AML-193 (cell line): ENCODE data around the gene IRX6.

ENCODE experiments used
- DNase-seq, 2 experiments: peaks; one replicate each; lab custom pipeline; 2025; lab: John Stamatoyannopoulos, UW

IRX6 gene

GRCh38 chr16:55323637-55324271, at the start of gene IRX6:
Gene IRX6 (plus strand): TSS chr16:55324203. CDS start chr16:55325092, 889 bp downstream.
- DNase-seq, result no peak

DNA sequence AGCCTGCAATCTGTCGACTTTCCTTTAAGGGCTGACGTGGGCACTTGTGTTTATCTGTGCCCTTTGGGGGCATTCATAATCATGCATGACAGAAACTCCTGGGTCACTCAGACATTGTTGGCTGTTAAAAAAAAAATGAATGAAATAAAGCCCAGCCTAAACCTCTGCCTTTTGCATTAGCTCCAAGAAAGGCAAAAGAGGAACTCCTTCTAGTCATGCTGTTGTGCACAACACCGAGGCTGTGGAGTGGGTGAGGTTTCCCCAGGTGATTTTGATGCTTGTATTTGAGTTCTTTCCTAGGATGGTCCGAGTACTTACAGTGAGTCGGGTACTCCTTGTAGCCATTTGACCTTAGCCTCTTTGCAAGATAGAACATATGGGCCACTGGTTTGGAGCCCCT, 49.6 kb upstream of the IRX6 start:
- no peak for DNase-seq

- DNase-seq, result no peak
These were observed 48.8 kb upstream of the IRX6 start for GRCh38 chr16:55275167-55275566.

GRCh38 chr16:55275869-55276268, 48.1 kb upstream of the IRX6 start:
- DNase-seq, result no peak

DNA sequence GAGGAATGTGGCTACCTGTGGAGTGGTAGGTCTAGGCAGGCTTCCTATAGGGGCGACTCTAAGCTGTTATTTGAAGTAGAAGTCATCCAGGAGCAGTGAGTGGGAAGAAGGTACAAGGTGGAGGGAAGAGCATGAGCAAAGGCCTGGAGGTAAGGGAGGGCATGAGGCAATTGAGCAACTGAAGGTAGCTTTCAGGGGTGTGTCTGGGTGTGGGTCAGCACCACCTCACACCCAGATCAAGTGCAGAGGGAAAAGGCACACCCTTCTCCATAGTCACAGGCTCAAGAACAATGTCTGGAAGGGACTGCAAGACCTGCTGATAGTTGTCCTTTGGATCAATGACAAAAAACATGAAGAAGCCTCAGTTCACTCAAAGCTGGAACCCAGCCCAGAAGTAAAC, 46.5 kb upstream of the IRX6 start:
- DNase-seq, result no peak

DNA sequence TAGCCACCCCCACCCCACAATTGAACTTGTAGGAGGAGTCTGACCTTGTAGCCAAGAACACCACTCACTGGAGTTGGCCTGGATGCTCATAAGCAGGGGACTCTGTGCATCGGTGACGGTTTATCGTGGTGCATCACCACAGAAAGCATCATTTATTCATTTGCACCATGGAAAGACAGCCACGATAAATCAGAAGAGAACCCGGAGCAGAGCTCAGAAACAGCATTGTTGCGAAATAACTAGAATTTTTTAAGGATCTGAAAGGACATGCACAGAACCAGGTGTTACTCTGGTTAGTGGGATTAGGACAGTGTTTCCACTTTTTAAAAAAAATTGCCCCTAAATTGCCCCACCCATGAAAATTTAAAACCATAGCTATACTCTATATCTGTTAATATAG, 44.4 kb upstream of the IRX6 start:
- DNase-seq, result no peak

- no peak for DNase-seq
These were observed 43.4 kb upstream of the IRX6 start for GRCh38 chr16:55280587-55280986.

GRCh38 chr16:55282441-55282840, 41.6 kb upstream of the IRX6 start:
- DNase-seq, result no peak

- no peak for DNase-seq
These were observed 39.9 kb upstream of the IRX6 start for GRCh38 chr16:55283812-55284717.

DNA sequence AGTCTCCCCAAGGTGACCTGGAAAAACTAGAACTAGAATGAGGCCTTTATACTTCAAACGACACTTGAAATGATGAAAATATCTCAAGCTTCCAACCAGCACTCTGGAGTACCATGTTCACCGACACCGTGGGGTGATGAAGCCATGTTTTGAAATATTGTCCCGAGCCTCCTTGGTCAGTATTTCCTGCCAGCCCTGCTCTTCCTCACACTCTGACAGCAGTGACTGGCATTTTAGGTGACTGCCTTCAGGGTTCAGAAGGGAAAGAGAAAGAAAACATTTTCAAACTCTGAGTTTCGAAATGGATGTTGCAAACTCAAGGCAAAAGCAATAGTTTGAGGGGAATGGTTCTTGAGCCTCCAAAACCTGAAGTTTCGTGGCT, 39.3 kb upstream of the IRX6 start:
- DNase-seq, result no peak

GRCh38 chr16:55285586-55285985, 38.4 kb upstream of the IRX6 start:
- no peak for DNase-seq

DNA sequence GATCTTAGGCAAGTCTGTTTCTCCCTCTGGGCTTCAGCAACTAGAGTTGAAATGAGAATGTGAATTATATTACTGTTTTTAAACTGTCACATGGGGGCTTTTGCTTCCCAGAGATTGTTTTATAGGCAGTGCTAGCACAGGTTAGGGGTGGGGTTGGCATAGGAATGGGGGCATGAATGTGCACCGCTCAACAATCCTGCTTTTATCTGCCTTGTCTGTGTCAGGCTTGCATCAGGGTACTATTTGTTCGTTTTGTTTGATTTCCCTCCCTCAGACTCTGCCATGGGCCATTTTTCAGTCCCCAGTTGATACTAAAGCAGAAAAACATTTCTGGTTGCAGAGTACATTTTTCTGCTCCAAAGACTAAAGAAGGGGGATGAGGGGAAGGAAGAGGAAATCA, 34.6 kb upstream of the IRX6 start:
- no peak for DNase-seq

DNA sequence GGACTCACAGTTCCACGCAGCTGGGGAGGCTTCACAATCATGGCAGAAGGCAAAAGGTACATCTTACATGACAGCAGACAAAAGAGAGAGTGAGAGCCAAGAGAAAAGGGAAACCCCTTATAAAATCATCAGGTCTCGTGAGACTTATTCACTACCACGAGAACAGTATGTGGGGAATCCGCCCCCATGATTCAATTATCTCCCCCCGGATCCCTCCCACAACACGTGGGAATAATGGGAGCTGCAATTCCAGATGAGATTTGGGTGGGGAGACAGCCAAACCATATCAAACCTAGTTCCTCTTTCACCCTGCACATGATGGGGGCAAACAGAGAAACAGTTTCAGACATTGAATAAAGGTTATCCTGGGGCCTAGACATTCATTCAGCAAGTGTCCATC, 32.2 kb upstream of the IRX6 start:
- DNase-seq, result no peak

- DNase-seq, result no peak
These were observed 31.5 kb upstream of the IRX6 start for GRCh38 chr16:55292491-55292890.

DNA sequence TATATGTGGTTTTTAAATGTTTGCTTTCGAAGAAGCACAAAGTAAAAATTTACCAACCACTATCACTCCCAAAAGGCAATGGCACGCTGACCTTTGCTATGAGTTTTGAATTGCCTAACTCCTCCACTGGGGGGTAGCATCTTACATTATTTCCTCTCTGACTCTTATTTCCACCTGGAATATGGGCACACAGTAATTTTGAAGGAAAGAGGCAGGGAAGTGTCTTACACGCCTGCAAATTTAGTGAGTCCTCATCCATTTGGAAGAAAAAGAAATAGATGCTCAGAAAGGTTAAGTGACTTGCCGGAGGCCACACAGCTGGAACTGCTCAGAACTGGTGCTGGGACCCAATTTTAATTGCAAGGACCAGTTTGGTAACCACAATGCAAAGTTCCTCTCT, 29.9 kb upstream of the IRX6 start:
- no peak for DNase-seq

DNA sequence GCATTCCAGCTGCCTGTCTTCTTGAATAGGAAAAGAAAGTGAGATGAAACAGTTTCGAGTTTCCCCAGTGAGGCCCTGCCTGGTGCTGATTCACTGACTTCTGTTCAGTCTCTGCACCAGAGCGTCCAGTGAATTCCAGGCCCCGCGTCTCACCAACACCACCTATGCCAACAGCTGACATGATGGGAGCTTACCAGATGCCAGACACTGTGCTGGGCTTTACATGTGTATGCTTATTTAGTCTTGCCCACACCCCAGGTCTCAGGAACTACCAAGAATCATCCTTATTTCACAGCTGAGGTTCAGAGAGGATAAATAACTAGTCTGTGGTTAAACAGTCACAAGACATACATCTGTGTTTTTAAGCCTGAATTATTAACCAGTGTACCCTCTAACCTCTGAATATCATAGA, 29.1 kb upstream of the IRX6 start:
- DNase-seq, result no peak

- DNase-seq, result no peak
These were observed 26.7 kb upstream of the IRX6 start for GRCh38 chr16:55297062-55297909.

- no peak for DNase-seq
These were observed 26.0 kb upstream of the IRX6 start for GRCh38 chr16:55297910-55298479.

GRCh38 chr16:55301385-55302008, 22.5 kb upstream of the IRX6 start:
- DNase-seq, result no peak

DNA sequence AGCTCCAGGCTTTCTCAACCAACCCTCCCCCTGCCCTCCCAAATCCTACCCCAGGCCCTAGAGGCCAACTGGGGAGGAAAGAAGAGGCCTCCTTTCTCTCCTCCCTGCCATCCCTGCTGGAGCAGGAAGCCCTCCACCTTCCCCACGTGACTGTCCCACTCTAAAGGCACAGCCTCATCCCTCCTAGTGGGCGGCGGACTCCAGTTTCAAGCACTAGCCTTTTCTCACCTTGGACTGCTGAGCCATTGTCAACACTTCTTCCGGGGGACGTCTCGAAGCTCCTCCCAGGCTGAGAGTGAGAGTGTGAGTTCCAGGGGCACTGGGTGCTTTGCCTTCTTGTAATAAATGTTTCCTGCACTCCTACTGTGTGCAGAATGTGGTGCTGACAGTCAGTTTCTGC, 21.4 kb upstream of the IRX6 start:
- DNase-seq, result no peak

GRCh38 chr16:55308973-55309372, 15.0 kb upstream of the IRX6 start:
- DNase-seq, result no peak

DNA sequence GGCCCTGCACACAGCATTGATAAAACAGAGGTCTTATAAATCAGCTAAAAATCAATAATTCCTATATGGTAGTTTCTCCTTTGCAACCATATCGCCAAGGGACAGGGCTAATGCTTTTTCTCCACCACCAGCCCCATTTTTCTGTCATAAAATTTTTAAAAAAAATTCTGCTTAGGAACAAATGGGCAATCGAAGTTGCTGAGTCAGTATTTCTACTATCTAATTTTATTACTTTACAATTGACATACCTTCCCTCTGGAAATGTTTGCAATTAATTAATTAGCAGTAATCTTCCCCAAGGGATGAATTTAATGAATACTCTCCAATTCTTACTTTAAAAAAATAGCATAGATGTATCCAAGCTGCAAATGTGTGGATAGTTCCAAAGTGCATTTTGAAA, 1.7 kb upstream of the IRX6 start:
- DNase-seq, result no peak
